Heart left ventricle (tissue), 16 donors: ENCODE results near the gene F7. TPM values are rescaled to one million over a fixed set of nuclear protein-coding genes. Genes with fewer than 3 reads are reported as not detected.

ENCODE experiments used
- ATAC-seq, 4 donors: fragments of 200-7000 bp; cut with Tn5 transposase; one replicate each; pipeline ENCODE4 v1.9.1; 2020 to 2022; ENCODE audit warnings: moderate library complexity in 4 of 4, mild to moderate bottlenecking in 3 of 4, moderate number of reproducible peaks in 1 of 4
- DNase-seq, 5 donors: peaks; one replicate each; pipeline ENCODE4 v3.0.0-alpha.2; 2020
- H3K27ac ChIP-seq, 12 donors: fragments of 200-600 bp; sonication (generic) in 4 of 12; one replicate each; pipeline versions ENCODE4 v1.5.0 to v1.8.0; 2016 to 2022; ENCODE audit warnings: mild to moderate bottlenecking in 2 of 12
- H3K27me3 ChIP-seq, 9 donors: fragments of 200-600 bp; sonication (generic) in 2 of 9; one replicate each; pipeline versions ENCODE4 v1.5.1 to v1.8.0; 2016 to 2022; ENCODE audit warnings: mild to moderate bottlenecking in 3 of 9
- H3K36me3 ChIP-seq, 9 donors: fragments of 200-600 bp; sonication (generic) in 2 of 9; one replicate each; pipeline versions ENCODE4 v1.5.0 to v1.8.0; 2018 to 2022; ENCODE audit warnings: mild to moderate bottlenecking in 2 of 9
- H3K4me1 ChIP-seq, 12 donors: fragments of 200-600 bp; sonication (generic) in 4 of 12; one replicate each; pipeline versions ENCODE4 v1.5.0 to v1.8.0; 2016 to 2022; ENCODE audit warnings: mild to moderate bottlenecking in 3 of 12
- H3K4me3 ChIP-seq, 12 donors: fragments of 200-600 bp; sonication (generic) in 4 of 12; one replicate each; pipeline versions ENCODE4 v1.5.0 to v1.8.0; 2017 to 2022; ENCODE audit warnings: mild to moderate bottlenecking in 9 of 12, moderate library complexity in 4 of 12
- H3K9me3 ChIP-seq, 12 donors: fragments of 200-600 bp; sonication (generic) in 4 of 12; one replicate each; pipeline versions ENCODE4 v1.5.0 to v1.8.0; 2016 to 2022; ENCODE audit warnings: mild to moderate bottlenecking in 1 of 12
- POLR2A ChIP-seq, 2 donors: fragments of 450-650 bp; IDR thresholded peaks; one replicate each; pipeline ENCODE4 v1.6.1; 2017; ENCODE audit warnings: antibody characterized with exemption in 2 of 2, mild to moderate bottlenecking in 2 of 2, moderate library complexity in 2 of 2
- WGBS, 4 donors: extraction: QIAGEN DNeasy Blood & Tissue Kit in 2 of 4; methylation state at CpG; one replicate each; pipeline versions ENCODE4 v1.1.5 to v1.1.7; 2013 to 2018; 5-methylcytosine and 5-hydroxymethylcytosine counted together
- intact Hi-C, 10 donors: fragments of 100-400 bp; cut with DNase I; formaldehyde crosslinking; loops; one replicate each; pipeline versions ENCODE4 v1.11.1 to v1.14.2; 2022
- polyA plus RNA-seq, 2 donors: library from polyadenylated mRNA; stranded (reverse); fragments of 200-250 nt; gene quantifications; one replicate each; pipeline ENCODE4 v1.2.3, GENCODE V29; 2013
- total RNA-seq, 9 donors: library from RNA; depleted of rRNA in 2 of 9; stranded (reverse); fragments of >200 nt in 2 of 9; fragmentation: NEBNext Ultra II Directional in 3 of 9; extraction: Animal tissue kit (Norgen Biotek cat#: 25700) in 3 of 9; gene quantifications; one replicate each; pipeline versions ENCODE4 v1.1.0 to v1.2.4, GENCODE V29; 2016 to 2023
- TF ChIP-seq, protein P1 (sequence below), 12 donors: fragments of 200-600 bp; sonication (generic) in 4 of 12; IDR thresholded peaks; one replicate each; pipeline versions ENCODE4 v1.5.0 to v1.8.0; 2018 to 2022; ENCODE audit warnings: antibody characterized with exemption in 12 of 12, mild to moderate bottlenecking in 5 of 12
- donor health status: ischemic (EF 13 %, LVEDD 7.1; RV severe dilation, severe dysfunction).
- donor health status: healthy with polysubstance abuse.
- donor health status: DM: no; HTN: yes; CAD: no.
- donor health status: DM: no; HTN: no; CAD: no.
- donor health status: ischemic (EF 25% LVEDD 6.9; RV normal size, moderate dysfunction).
- donor health status: ischemic (EF 25% LVEDD 5.7; RV mildly dilated, moderate dysfunction).
- donor health status: healthy.
- donor health status: DM: yes; HTN: yes; CAD: no.
- donor health status: ischemic (EF 35%, LVEDD 5.7; RV mildly dilated, moderate dysfunction).
- donor health status: nonischemic (EF 11% LVEDD 7.7; RV severe dilation, severe dysfunction).
- donor health status: DM: yes; HTN: yes; CAD: no.
- donor health status: PGD.
- donor health status: ischemic (EF 29% LVEDD 5.4; RV normal size, mild dysfunction).
- donor health status: nonischemic (EF 23%, LVEDD 6.1; RV moderate dilation, normal function).

Gene F7
- total and polyA plus RNA-seq, 11 donors = 0.01 to 0.41 (median 0.13) TPM; not detected in 7

GRCh38 chr13:113094410-113094800, 11.2 kb upstream of the F7 start:
- peak in 2 of 5 donors; percentile 18 to 57 for DNase-seq
- Histone ChIP-seq H3K4me1 (no peaks in the 10 kb centered on the region), H3K9me3 (no peaks in the 10 kb centered on the region), H3K4me3 (no peak overlapping the region), H3K27ac (no peak overlapping the region), H3K27me3 (no peaks in the 10 kb centered on the region), H3K36me3 (peaks cover 0 to 51% (median 12%) of the 10 kb centered on the region in 9 donors)
- WGBS, 4 donors = 87 to 97% (median 91%) methylated on average over 12 to 14 of the region's 14 CpGs
- TF ChIP-seq, protein P1, sequence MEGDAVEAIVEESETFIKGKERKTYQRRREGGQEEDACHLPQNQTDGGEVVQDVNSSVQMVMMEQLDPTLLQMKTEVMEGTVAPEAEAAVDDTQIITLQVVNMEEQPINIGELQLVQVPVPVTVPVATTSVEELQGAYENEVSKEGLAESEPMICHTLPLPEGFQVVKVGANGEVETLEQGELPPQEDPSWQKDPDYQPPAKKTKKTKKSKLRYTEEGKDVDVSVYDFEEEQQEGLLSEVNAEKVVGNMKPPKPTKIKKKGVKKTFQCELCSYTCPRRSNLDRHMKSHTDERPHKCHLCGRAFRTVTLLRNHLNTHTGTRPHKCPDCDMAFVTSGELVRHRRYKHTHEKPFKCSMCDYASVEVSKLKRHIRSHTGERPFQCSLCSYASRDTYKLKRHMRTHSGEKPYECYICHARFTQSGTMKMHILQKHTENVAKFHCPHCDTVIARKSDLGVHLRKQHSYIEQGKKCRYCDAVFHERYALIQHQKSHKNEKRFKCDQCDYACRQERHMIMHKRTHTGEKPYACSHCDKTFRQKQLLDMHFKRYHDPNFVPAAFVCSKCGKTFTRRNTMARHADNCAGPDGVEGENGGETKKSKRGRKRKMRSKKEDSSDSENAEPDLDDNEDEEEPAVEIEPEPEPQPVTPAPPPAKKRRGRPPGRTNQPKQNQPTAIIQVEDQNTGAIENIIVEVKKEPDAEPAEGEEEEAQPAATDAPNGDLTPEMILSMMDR (IDR thresholded peaks at IDR 0.05) = no peak
- TF ChIP-seq POLR2A (IDR thresholded peaks at IDR 0.05) = no peak
- no peak for ATAC-seq
- intact Hi-C loops = no loop called here

DNA sequence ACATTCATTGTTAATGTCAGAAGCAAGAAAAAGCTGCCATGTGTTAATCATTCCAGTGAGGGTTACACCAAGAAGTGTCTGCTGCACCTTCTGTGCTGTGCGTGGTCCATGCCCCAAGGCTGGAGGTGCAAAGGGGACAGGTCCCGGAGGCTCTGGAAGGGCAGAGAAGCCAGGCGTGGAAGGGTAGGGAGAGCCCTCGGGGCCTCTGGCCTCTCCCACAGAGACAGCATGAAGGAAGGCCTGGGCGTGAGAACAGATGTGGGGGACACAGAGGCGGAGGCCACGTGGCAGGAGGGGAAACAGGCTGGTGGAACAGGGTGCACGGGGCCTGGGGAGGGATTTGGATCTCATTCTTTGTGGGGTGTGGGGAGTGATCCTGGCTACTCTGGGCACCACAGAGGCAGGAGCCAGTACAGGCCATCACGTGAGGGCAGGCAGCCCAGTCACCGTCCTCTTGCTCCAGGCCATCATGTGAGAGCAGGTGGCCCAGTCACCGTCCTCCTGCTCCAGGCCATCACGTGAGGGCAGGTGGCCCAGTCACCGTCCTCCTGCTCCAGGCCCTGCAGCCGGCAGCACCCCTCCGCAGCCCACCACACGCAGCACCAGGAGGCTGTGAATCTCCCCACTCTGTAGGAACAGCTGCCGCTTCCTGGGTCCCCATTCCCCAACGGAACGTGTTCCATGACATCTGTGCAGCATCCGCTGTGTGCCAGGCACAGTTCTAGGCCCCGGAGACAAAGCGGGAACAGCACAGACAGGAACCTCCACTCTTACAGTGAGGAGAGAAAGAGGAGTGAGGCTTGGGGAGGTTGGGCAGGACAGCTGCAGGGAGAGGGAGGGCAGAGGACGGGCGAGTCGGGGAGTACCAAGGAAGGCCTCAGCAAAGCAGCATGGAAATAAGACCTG, 10.2 kb upstream of the F7 start:
- no peaks in the 10 kb centered on the region for H3K4me1 ChIP-seq
- H3K27ac ChIP-seq = no peak overlapping the region
- 90 to 94% (median 93%) methylated on average over 24 to 25 of the region's 25 CpGs for WGBS, 4 donors
- no peak overlapping the region for H3K4me3 ChIP-seq
- no peaks in the 10 kb centered on the region for H3K27me3 ChIP-seq
- peaks cover 0 to 41% (median 5%) of the 10 kb centered on the region in 9 donors for H3K36me3 ChIP-seq
- intact Hi-C loops = no loop called here
- H3K9me3 ChIP-seq = no peaks in the 10 kb centered on the region
- no peak for TF ChIP-seq POLR2A (IDR thresholded peaks at IDR 0.05)
- TF ChIP-seq, protein P1 (IDR thresholded peaks at IDR 0.05) = no peak
- peak in 2 of 5 donors; percentile 14 to 55 for DNase-seq
- ATAC-seq = no peak

GRCh38 chr13:113096052-113096744, 9.4 kb upstream of the F7 start:
- Histone ChIP-seq H3K27me3 (no peaks in the 10 kb centered on the region), H3K4me3 (no peak overlapping the region), H3K4me1 (no peaks in the 10 kb centered on the region), H3K9me3 (no peaks in the 10 kb centered on the region), H3K27ac (no peak overlapping the region), H3K36me3 (peaks cover 0 to 34% (median 0%) of the 10 kb centered on the region in 9 donors)
- ATAC-seq (peak in 1 of 4 donors; percentile 7), DNase-seq (peak in 1 of 5 donors; percentile 61)
- TF ChIP-seq, protein P1 (IDR thresholded peaks at IDR 0.05) = no peak
- no peak for TF ChIP-seq POLR2A (IDR thresholded peaks at IDR 0.05)
- intact Hi-C loops = no loop called here
- 93 to 96% (median 95%) methylated on average over 47 to 61 of the region's 61 CpGs for WGBS, 4 donors

GRCh38 chr13:113096745-113097305, 8.8 kb upstream of the F7 start:
- WGBS, 4 donors = 87 to 96% (median 95%) methylated on average over 14 to 52 of the region's 52 CpGs
- Histone ChIP-seq H3K9me3 (no peaks in the 10 kb centered on the region), H3K4me1 (no peaks in the 10 kb centered on the region), H3K36me3 (peaks cover 0 to 30% (median 0%) of the 10 kb centered on the region in 9 donors), H3K27me3 (no peaks in the 10 kb centered on the region), H3K27ac (no peak overlapping the region), H3K4me3 (no peak overlapping the region)
- TF ChIP-seq, protein P1 (IDR thresholded peaks at IDR 0.05) = no peak
- TF ChIP-seq POLR2A (IDR thresholded peaks at IDR 0.05) = no peak
- peak in 1 of 5 donors; percentile 43 for DNase-seq
- intact Hi-C loops = no loop called here
- peak in 1 of 4 donors; percentile 14 for ATAC-seq
